ENCODE data around the gene GABRG3. TPM values are rescaled to one million over a fixed set of nuclear protein-coding genes. Genes with fewer than 3 reads are reported as not detected.

The GABRG3 gene
- total RNA-seq, 1 experiment from 2014 or later, result not detected

DNA sequence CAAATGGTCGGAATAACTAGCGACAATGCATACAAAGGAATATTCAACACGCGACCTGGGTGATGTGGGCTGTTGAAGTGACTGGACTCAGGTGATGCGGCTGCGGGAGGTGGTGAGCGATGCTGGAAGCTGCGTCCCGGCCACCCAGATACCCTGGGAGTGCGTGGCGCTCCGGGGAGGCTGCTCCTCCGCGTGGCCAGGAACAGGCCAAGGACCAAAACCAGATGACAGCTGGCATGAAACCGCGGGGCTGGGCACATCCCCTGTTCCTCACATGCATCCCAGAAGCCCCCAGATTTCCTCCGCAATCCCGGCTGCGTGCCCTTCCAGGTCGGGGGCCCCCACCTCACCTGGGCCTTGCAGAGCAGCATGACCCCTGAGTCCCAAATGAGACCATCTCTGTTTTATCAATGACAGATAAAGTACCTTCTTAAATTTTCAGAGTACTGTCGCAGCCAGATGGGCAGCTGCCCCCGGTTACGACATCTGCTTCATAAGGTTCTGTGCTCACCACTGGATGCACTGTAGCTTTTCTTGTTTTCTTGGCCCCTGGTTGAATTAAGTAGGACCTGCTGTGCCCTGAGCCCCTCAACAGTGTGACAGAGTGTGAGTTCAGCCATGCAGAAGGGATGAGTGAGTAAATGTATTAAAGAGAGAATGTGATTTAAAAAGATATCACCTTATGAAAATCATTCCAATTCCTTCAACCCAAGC is 278.2 kb downstream of the GABRG3 start:
- H3K36me3 Mint-ChIP-seq (ENCODE audit: insufficient read depth, unreplicated experiment), result no peaks in the 10 kb centered on the region
- H3K27me3 Mint-ChIP-seq (ENCODE audit: unreplicated experiment), result no peaks in the 10 kb centered on the region
- no TSS peak for BruUV-seq (replicated peaks)
- H3K27ac Mint-ChIP-seq (ENCODE audit: unreplicated experiment), result no peak overlapping the region
- no peak for DNase-seq
- no peak for TF ChIP-seq CTCF (IDR thresholded peaks at IDR 0.05; ENCODE audit: unreplicated experiment)
- no peak overlapping the region for H3K4me3 Mint-ChIP-seq (ENCODE audit: low read depth, unreplicated experiment)
- CTCF ChIA-PET, result no interaction called here
- H3K4me1 Mint-ChIP-seq (ENCODE audit: low read depth, unreplicated experiment), result no peaks in the 10 kb centered on the region
- peaks cover 2% of the 10 kb centered on the region for H3K9me3 Mint-ChIP-seq (ENCODE audit: low read depth, unreplicated experiment)
- intact Hi-C loops (cut with micrococcal nuclease; ENCODE audit: unreplicated experiment), result no loop called here

DNA sequence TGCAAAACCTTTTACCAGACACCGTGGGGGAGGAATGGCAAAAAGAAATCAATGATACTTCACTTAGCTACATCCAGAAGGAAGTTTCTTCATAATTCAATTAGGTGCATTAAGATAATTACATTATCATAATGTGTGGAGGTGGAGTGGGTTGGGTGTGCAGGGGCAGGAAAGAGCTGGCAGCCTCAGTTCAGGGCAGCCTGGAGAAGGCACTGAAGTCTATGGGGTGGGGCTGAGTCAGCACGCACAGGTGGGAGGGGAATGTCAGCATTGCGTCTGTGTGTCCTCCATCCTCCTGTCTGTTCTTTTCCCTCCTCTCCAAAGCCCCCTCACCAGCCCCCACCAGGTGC is 278.8 kb downstream of the GABRG3 start:
- no peak for DNase-seq
- Mint-ChIP-seq H3K9me3 (ENCODE audit: low read depth, unreplicated experiment) (peaks cover 2% of the 10 kb centered on the region), H3K4me3 (ENCODE audit: low read depth, unreplicated experiment) (no peak overlapping the region), H3K4me1 (ENCODE audit: low read depth, unreplicated experiment) (no peaks in the 10 kb centered on the region), H3K36me3 (ENCODE audit: insufficient read depth, unreplicated experiment) (no peaks in the 10 kb centered on the region), H3K27ac (ENCODE audit: unreplicated experiment) (no peak overlapping the region), H3K27me3 (ENCODE audit: unreplicated experiment) (no peaks in the 10 kb centered on the region)
- BruUV-seq (replicated peaks), result no TSS peak
- CTCF ChIA-PET, result no interaction called here
- TF ChIP-seq CTCF (IDR thresholded peaks at IDR 0.05; ENCODE audit: unreplicated experiment), result no peak
- intact Hi-C loops (cut with micrococcal nuclease; ENCODE audit: unreplicated experiment), result no loop called here

GRCh38 chr15:27250223-27250622 is 279.2 kb downstream of the GABRG3 start:
- no TSS peak for BruUV-seq (replicated peaks)
- CTCF ChIA-PET, result no interaction called here
- H3K9me3 Mint-ChIP-seq (ENCODE audit: low read depth, unreplicated experiment), result peaks cover 2% of the 10 kb centered on the region
- H3K4me1 Mint-ChIP-seq (ENCODE audit: low read depth, unreplicated experiment), result no peaks in the 10 kb centered on the region
- no peak for TF ChIP-seq CTCF (IDR thresholded peaks at IDR 0.05; ENCODE audit: unreplicated experiment)
- no peaks in the 10 kb centered on the region for H3K27me3 Mint-ChIP-seq (ENCODE audit: unreplicated experiment)
- no peak for DNase-seq
- H3K27ac Mint-ChIP-seq (ENCODE audit: unreplicated experiment), result no peak overlapping the region
- intact Hi-C loops (cut with micrococcal nuclease; ENCODE audit: unreplicated experiment), result no loop called here
- H3K36me3 Mint-ChIP-seq (ENCODE audit: insufficient read depth, unreplicated experiment), result no peaks in the 10 kb centered on the region
- H3K4me3 Mint-ChIP-seq (ENCODE audit: low read depth, unreplicated experiment), result no peak overlapping the region

GRCh38 chr15:27254055-27254454 is 283.1 kb downstream of the GABRG3 start:
- H3K27me3 Mint-ChIP-seq (ENCODE audit: unreplicated experiment), result no peaks in the 10 kb centered on the region
- BruUV-seq (replicated peaks), result no TSS peak
- intact Hi-C loops (cut with micrococcal nuclease; ENCODE audit: unreplicated experiment), result no loop called here
- no peak for TF ChIP-seq CTCF (IDR thresholded peaks at IDR 0.05; ENCODE audit: unreplicated experiment)
- no peak overlapping the region for H3K27ac Mint-ChIP-seq (ENCODE audit: unreplicated experiment)
- CTCF ChIA-PET, result no interaction called here
- no peaks in the 10 kb centered on the region for H3K4me1 Mint-ChIP-seq (ENCODE audit: low read depth, unreplicated experiment)
- DNase-seq, result no peak
- no peaks in the 10 kb centered on the region for H3K36me3 Mint-ChIP-seq (ENCODE audit: insufficient read depth, unreplicated experiment)
- no peak overlapping the region for H3K4me3 Mint-ChIP-seq (ENCODE audit: low read depth, unreplicated experiment)
- H3K9me3 Mint-ChIP-seq (ENCODE audit: low read depth, unreplicated experiment), result no peaks in the 10 kb centered on the region

Measured in Calu3 (cell line).